ENCODE data around the gene RICTOR.
"Not testable (repeated sequence)": the region's sequence is repeated elsewhere in the genome, so short reads cannot be mapped to it uniquely, and the experiment has no call there.

The RICTOR gene

DNA sequence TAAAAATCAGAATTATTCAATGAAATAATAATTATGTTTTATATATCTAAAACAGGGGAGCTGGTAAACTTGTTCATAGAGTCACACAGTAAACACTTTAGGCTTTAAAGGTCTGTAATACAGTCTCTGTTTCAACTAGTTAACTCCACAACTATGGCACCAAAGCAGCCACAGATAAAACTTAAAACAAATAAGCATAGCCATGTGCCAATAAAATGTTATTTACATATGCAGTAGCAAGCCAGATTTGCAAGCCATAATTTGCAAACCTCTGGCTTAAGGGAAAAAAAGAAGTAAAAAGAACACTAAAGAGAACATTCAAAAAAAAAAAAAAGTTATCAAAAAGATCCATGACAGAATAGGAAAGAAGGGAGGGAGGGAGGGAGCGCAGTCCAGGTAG, 24.9 kb downstream of the RICTOR start (continued):
- TF ChIP-seq, protein P1, sequence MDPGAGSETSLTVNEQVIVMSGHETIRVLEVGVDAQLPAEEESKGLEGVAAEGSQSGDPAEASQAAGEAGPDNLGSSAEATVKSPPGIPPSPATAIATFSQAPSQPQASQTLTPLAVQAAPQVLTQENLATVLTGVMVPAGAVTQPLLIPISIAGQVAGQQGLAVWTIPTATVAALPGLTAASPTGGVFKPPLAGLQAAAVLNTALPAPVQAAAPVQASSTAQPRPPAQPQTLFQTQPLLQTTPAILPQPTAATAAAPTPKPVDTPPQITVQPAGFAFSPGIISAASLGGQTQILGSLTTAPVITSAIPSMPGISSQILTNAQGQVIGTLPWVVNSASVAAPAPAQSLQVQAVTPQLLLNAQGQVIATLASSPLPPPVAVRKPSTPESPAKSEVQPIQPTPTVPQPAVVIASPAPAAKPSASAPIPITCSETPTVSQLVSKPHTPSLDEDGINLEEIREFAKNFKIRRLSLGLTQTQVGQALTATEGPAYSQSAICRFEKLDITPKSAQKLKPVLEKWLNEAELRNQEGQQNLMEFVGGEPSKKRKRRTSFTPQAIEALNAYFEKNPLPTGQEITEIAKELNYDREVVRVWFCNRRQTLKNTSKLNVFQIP (CRISPR knock-in tag; IDR thresholded peaks at IDR 0.05; ENCODE audit: borderline replicate concordance, low read depth), result no peak
- TF ChIP-seq CSDC2 (CRISPR knock-in tag; IDR thresholded peaks at IDR 0.05) (no peak), BACH2 (CRISPR knock-in tag; IDR thresholded peaks at IDR 0.05; ENCODE audit: borderline replicate concordance) (no peak), ZFP3 (CRISPR knock-in tag; IDR thresholded peaks at IDR 0.05) (no peak), ZC3H10 (CRISPR knock-in tag; IDR thresholded peaks at IDR 0.05) (no peak), GLIS3 (CRISPR knock-in tag; IDR thresholded peaks at IDR 0.05) (no peak), RARB (CRISPR knock-in tag; IDR thresholded peaks at IDR 0.05) (no peak), ZNF8 (CRISPR knock-in tag; IDR thresholded peaks at IDR 0.05) (no peak), TOX (CRISPR knock-in tag; IDR thresholded peaks at IDR 0.05; ENCODE audit: borderline replicate concordance) (no peak), ZFP30 (CRISPR knock-in tag; IDR thresholded peaks at IDR 0.05) (no peak)

GRCh38 chr5:39040875-39041274, 33.3 kb downstream of the RICTOR start:
- no peak for TF ChIP-seq CSDC2 (CRISPR knock-in tag; IDR thresholded peaks at IDR 0.05)
- no peak for TF ChIP-seq TOX (CRISPR knock-in tag; IDR thresholded peaks at IDR 0.05; ENCODE audit: borderline replicate concordance)
- TF ChIP-seq RARB (CRISPR knock-in tag; IDR thresholded peaks at IDR 0.05), result no peak
- TF ChIP-seq CSRNP3 (CRISPR knock-in tag; IDR thresholded peaks at IDR 0.05), result no peak
- TF ChIP-seq, protein P2, sequence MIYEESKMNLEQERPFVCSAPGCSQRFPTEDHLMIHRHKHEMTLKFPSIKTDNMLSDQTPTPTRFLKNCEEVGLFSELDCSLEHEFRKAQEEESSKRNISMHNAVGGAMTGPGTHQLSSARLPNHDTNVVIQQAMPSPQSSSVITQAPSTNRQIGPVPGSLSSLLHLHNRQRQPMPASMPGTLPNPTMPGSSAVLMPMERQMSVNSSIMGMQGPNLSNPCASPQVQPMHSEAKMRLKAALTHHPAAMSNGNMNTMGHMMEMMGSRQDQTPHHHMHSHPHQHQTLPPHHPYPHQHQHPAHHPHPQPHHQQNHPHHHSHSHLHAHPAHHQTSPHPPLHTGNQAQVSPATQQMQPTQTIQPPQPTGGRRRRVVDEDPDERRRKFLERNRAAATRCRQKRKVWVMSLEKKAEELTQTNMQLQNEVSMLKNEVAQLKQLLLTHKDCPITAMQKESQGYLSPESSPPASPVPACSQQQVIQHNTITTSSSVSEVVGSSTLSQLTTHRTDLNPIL (CRISPR knock-in tag; IDR thresholded peaks at IDR 0.05; ENCODE audit: low read depth), result no peak
- TF ChIP-seq, protein P3, sequence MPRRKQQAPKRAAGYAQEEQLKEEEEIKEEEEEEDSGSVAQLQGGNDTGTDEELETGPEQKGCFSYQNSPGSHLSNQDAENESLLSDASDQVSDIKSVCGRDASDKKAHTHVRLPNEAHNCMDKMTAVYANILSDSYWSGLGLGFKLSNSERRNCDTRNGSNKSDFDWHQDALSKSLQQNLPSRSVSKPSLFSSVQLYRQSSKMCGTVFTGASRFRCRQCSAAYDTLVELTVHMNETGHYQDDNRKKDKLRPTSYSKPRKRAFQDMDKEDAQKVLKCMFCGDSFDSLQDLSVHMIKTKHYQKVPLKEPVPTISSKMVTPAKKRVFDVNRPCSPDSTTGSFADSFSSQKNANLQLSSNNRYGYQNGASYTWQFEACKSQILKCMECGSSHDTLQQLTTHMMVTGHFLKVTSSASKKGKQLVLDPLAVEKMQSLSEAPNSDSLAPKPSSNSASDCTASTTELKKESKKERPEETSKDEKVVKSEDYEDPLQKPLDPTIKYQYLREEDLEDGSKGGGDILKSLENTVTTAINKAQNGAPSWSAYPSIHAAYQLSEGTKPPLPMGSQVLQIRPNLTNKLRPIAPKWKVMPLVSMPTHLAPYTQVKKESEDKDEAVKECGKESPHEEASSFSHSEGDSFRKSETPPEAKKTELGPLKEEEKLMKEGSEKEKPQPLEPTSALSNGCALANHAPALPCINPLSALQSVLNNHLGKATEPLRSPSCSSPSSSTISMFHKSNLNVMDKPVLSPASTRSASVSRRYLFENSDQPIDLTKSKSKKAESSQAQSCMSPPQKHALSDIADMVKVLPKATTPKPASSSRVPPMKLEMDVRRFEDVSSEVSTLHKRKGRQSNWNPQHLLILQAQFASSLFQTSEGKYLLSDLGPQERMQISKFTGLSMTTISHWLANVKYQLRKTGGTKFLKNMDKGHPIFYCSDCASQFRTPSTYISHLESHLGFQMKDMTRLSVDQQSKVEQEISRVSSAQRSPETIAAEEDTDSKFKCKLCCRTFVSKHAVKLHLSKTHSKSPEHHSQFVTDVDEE (CRISPR knock-in tag; IDR thresholded peaks at IDR 0.05), result no peak
- no peak for ATAC-seq

DNA sequence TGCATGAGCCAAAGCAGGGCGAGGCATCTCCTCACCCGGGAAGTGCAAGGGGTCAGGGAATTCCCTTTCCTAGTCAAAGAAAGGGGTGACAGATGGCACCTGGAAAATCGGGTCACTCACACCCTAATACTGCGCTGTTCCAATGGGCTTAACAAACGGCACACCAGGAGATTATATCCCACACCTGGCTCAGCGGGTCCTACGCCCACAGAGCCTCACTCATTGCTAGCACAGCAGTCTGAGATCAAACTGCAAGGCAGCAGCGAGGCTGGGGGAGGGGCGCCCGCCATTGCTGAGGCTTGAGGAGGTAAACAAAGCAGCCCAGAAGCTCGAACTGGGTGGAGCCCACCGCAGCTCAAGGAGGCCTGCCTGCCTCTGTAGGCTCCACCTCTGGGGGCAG, 39.7 kb downstream of the RICTOR start:
- ATAC-seq, result not testable (repeated sequence)

GRCh38 chr5:39031041-39031440, 43.2 kb downstream of the RICTOR start:
- TF ChIP-seq ZFP3 (CRISPR knock-in tag; IDR thresholded peaks at IDR 0.05) (no peak), ZNF70 (CRISPR knock-in tag; IDR thresholded peaks at IDR 0.05) (no peak), SNAI2 (CRISPR knock-in tag; IDR thresholded peaks at IDR 0.05) (no peak), ZNF565 (CRISPR knock-in tag; conservative IDR thresholded peaks at IDR 0.05; ENCODE audit: low read depth) (no peak), CSRNP3 (CRISPR knock-in tag; IDR thresholded peaks at IDR 0.05) (no peak), TCF4 (CRISPR knock-in tag; IDR thresholded peaks at IDR 0.05; ENCODE audit: borderline replicate concordance) (no peak), CSDC2 (CRISPR knock-in tag; IDR thresholded peaks at IDR 0.05) (no peak)
- TF ChIP-seq, protein P3 (CRISPR knock-in tag; IDR thresholded peaks at IDR 0.05), result no peak
- no peak for ATAC-seq

All from SK-N-SH treated with all-trans-retinoic acid at 6 μM for 48 hours (cell line).